ENCODE measurements around the gene CYB5RL. TPM values are rescaled to one million over a fixed set of nuclear protein-coding genes. Genes with fewer than 3 reads are reported as not detected.
"Not testable (repeated sequence)": the region's sequence is repeated elsewhere in the genome, so short reads cannot be mapped to it uniquely, and the experiment has no call there.

Gene CYB5RL
- total RNA-seq, 1 donor from 2014 or later, result 8.8 TPM

DNA sequence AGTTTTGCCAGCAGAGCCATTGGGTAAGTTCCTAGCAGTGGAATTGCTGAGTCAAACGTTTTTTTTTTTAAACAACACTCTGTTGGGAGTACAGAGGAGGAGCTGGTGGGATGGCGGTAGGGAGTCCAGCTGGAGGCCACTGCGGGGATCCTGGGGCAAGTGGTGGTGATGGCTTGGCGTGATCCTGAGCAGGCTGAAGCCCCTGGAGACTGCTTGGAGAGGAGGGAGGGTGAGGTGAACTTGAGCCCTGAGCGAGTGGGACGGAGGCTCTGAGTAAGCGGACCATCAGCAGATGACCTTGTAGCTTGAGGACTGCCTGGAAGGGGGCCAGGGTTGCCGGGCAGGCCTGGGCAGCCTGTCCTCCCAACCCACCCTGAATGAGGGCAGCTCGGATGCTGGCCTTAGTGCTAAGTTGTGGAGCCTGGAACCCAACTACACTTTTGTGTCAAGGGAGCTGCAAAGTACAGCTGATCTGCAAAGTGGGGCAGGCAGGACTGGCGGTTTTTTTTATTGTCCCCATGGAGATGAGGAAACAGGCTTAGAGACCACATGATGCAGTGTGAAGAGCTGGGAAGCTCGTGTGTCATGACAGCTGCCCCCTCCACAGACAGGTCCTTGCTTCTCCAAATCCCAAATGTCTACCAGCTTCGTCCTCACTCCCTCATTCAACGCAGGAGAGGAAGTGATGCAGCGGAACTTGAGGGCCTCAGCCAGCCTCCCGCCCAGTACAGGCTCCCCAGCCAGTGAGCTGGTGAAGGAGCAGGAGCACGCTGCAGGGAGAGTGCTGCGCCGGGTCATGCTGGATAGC is 20.4 kb upstream of the CYB5RL start:
- H3K27ac ChIP-seq, result peak overlapping the region; percentile 78
- TF ChIP-seq, protein P1, sequence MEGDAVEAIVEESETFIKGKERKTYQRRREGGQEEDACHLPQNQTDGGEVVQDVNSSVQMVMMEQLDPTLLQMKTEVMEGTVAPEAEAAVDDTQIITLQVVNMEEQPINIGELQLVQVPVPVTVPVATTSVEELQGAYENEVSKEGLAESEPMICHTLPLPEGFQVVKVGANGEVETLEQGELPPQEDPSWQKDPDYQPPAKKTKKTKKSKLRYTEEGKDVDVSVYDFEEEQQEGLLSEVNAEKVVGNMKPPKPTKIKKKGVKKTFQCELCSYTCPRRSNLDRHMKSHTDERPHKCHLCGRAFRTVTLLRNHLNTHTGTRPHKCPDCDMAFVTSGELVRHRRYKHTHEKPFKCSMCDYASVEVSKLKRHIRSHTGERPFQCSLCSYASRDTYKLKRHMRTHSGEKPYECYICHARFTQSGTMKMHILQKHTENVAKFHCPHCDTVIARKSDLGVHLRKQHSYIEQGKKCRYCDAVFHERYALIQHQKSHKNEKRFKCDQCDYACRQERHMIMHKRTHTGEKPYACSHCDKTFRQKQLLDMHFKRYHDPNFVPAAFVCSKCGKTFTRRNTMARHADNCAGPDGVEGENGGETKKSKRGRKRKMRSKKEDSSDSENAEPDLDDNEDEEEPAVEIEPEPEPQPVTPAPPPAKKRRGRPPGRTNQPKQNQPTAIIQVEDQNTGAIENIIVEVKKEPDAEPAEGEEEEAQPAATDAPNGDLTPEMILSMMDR (IDR thresholded peaks at IDR 0.05), result no peak

DNA sequence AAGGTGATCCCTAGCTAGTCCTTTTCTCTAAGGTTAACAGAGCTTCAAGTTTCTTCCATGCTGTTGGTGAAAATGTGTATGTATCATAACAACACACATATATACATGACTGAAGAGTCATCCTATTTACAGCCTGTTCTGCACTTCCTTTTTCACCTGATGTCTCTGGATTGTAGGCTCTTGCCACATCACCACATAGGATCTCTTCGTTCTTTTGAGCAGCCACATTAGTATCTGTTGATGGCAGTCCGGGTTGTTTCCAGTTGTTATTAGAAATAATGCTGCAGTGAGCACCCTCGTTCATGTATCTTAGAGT is 19.8 kb upstream of the CYB5RL start:
- intact Hi-C loops (cut with DNase I), result no loop called here
- DNase-seq (no peak), ATAC-seq (no peak)
- H3K27ac ChIP-seq, result peak overlapping the region; percentile 78
- TF ChIP-seq, protein P1 (IDR thresholded peaks at IDR 0.05), result no peak
- H3K9me3 ChIP-seq, result no peaks in the 10 kb centered on the region
- no peak overlapping the region for H3K4me3 ChIP-seq
- peaks cover 42% of the 10 kb centered on the region for H3K36me3 ChIP-seq
- H3K4me1 ChIP-seq, result peaks cover 21% of the 10 kb centered on the region
- H3K27me3 ChIP-seq, result no peaks in the 10 kb centered on the region

More for the DNA sequence above, 20.4 kb upstream of the CYB5RL start:
- ATAC-seq (peak; percentile 76), DNase-seq (no peak)
- no peaks in the 10 kb centered on the region for H3K9me3 ChIP-seq
- peaks cover 38% of the 10 kb centered on the region for H3K36me3 ChIP-seq
- H3K27me3 ChIP-seq, result no peaks in the 10 kb centered on the region
- H3K4me1 ChIP-seq, result peaks cover 21% of the 10 kb centered on the region
- H3K4me3 ChIP-seq, result no peak overlapping the region
- intact Hi-C loops (cut with DNase I), result no loop called here

DNA sequence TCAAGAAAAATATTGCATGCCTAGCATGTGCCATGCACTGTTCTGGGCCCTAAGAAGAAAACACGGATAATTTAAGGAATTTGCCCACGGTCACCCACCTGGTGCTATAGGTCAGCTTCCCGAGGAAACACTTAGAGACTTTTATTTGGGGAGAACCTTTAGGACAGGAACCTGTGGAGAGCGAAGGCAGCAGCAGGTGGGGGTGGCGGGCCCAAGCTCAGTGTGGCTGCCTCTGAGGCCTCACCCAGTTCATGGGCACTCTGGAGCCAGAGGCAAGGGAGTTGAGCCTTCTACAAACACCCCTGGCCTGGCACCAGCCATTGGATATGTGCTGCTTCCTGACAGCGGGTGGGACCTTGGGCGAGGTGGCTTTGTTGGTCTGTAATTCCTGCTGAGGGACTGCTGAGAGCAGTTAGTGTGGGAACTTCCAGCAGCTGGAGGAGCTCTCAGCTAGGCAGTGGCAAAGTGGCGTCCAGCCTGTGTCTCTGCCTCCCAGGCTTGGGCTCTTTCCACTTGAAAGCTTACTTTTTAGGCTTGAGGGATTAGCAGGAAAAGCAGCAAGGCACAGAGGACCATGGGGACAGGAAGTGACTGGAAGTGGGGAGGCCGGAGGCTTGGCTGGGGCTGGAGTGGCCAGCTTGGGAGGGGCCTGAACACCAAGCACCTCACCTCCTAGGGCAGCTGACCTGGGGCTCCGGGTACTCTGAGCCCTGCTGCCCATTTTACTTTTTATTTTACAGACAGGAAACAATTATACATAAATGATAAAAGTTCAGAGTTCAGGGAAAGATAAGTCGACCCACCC is 19.3 kb upstream of the CYB5RL start:
- ATAC-seq, result no peak

DNA sequence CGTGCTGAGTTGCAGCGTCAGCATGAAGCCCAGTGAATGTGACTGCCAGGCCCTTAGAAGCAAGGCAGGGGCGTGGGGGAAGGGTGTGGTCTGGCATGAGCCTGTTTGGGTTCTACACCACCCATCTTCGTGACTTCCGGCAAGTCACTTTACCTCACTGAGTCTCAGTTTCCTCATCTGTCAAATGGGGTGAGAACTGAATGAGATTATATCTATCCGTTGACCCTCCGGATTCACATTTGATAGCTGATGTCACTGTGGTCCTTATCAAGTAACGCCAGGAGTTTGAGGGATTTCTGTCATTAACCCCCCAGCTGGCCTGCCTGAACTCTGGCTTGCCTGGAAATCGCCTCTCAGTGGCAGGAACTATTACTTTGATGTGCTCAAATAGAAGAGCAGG is 15.7 kb upstream of the CYB5RL start:
- TF ChIP-seq, protein P1 (IDR thresholded peaks at IDR 0.05), result no peak
- Histone ChIP-seq H3K27ac (no peak overlapping the region), H3K4me1 (peaks cover 16% of the 10 kb centered on the region), H3K36me3 (peaks cover 83% of the 10 kb centered on the region), H3K27me3 (no peaks in the 10 kb centered on the region), H3K9me3 (no peaks in the 10 kb centered on the region), H3K4me3 (no peak overlapping the region)
- DNase-seq (no peak), ATAC-seq (no peak)
- intact Hi-C loops (cut with DNase I), result no loop called here

More for the DNA sequence above, 19.3 kb upstream of the CYB5RL start:
- Histone ChIP-seq H3K36me3 (peaks cover 47% of the 10 kb centered on the region), H3K27me3 (no peaks in the 10 kb centered on the region), H3K4me1 (peaks cover 21% of the 10 kb centered on the region), H3K27ac (peak overlapping the region; percentile 78), H3K4me3 (no peak overlapping the region), H3K9me3 (no peaks in the 10 kb centered on the region)
- TF ChIP-seq, protein P1 (IDR thresholded peaks at IDR 0.05), result no peak
- no peak for DNase-seq
- intact Hi-C loops (cut with DNase I), result no loop called here

DNA sequence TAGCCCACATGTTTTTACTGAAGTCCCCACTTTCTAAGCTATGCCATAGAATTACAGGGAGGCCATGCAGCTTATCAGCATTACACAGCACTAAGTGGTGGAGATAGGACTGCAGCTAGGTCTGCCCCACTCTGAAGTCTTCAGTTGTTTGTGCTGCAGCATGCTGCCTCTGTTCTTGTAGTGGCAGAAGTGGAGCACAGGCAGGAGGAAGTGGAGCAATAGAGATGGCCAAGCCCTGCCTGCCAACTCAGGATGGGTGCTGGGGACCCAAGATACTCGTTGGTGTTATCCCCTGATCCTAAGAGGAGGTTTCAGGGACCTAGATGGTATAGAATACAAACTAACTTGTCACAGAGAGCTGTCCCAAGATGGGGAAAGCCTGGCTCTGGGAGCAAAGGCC is 13.0 kb upstream of the CYB5RL start:
- intact Hi-C loops (cut with DNase I), result no loop called here
- no peaks in the 10 kb centered on the region for H3K4me1 ChIP-seq
- peaks cover 97% of the 10 kb centered on the region for H3K36me3 ChIP-seq
- TF ChIP-seq, protein P1 (IDR thresholded peaks at IDR 0.05), result no peak
- no peak overlapping the region for H3K27ac ChIP-seq
- no peaks in the 10 kb centered on the region for H3K9me3 ChIP-seq
- no peak for ATAC-seq
- H3K27me3 ChIP-seq, result no peaks in the 10 kb centered on the region
- no peak overlapping the region for H3K4me3 ChIP-seq
- no peak for DNase-seq

DNA sequence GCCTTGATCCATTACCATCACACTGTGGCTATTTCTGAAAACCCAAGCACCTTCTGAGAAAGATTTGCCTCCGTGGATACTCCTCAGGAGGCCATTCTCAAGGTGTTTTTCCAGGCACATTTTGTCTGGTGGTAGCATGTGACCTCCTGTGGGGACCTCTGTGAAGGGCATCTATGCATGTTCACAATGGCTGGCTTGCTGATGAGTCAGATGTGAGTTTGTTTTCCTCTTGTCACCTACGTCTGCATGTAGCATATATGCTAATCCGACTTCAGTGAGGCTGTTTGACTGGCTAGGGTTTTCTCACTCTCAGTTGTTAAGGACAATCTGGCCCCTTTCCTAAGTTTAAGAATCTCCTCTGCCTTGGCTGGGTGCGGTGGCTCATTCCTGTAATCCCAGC is 8.1 kb upstream of the CYB5RL start:
- H3K4me1 ChIP-seq; ATAC-seq; DNase-seq; H3K4me3 ChIP-seq; H3K27me3 ChIP-seq; H3K9me3 ChIP-seq; intact Hi-C loops (cut with DNase I); H3K27ac ChIP-seq: not testable (repeated sequence)
- peaks cover 88% of the 10 kb centered on the region for H3K36me3 ChIP-seq

Measured in upper lobe of right lung (tissue), 1 donor.